Panc1 (cell line): ENCODE results near the gene GUCY1A2. TPM values are rescaled to one million over a fixed set of nuclear protein-coding genes. Genes with fewer than 3 reads are reported as not detected.

Experiments used
- ATAC-seq: fragments of 200-7000 bp; cut with Tn5 transposase; 2 replicates; pipeline ENCODE4 v1.9.1; 2020; ENCODE audit warnings: mild to moderate bottlenecking, moderate library complexity
- BruUV-seq: library from RNA; stranded (reverse); fragments of 400-500 nt; replicated peaks from 2 replicates; lab custom pipeline; 2021; lab: Mats Ljungman, UMichigan
- CTCF ChIA-PET: fragments of 300-600 bp; sonication (Branson Sonifier 250); formaldehyde crosslinking; loops from one replicate; lab custom pipeline; 2022; ENCODE audit warnings: antibody characterized with exemption; lab: Charles Lee
- POLR2A ChIA-PET: fragments of 300-600 bp; sonication (Branson Sonifier 250); formaldehyde crosslinking; loops from one replicate; lab custom pipeline; 2022; ENCODE audit warnings: antibody characterized with exemption; lab: Charles Lee
- DNase-seq: peaks from one replicate; pipeline ENCODE4 v3.0.0-alpha.2; 2010; ENCODE audit warnings: low read depth, low spot score
- H3K27ac ChIP-seq: 2 replicates; pipeline ENCODE4 v1.5.1; 2011; ENCODE audit warnings: mild to moderate bottlenecking, low read length, inconsistent platforms
- H3K27me3 ChIP-seq: fragments of 200-500 bp; sonication (Bioruptor generic); 2 replicates; pipeline ENCODE4 v1.6.0; 2014; ENCODE audit warnings: low read length, inconsistent platforms; ENCODE audit not compliant: control insufficient read depth, insufficient read depth
- H3K36me3 ChIP-seq: fragments of 200-500 bp; sonication (Bioruptor generic); 2 replicates; pipeline ENCODE4 v1.5.1; 2014; ENCODE audit warnings: inconsistent platforms, mild to moderate bottlenecking, low read length, moderate library complexity; ENCODE audit not compliant: control insufficient read depth, insufficient read depth
- H3K4me1 ChIP-seq: 2 replicates; pipeline ENCODE4 v1.5.1; 2011; ENCODE audit warnings: inconsistent platforms, mild to moderate bottlenecking, low read length, moderate library complexity; ENCODE audit not compliant: control insufficient read depth, insufficient read depth
- H3K4me3 ChIP-seq, 2 experiments: 2 replicates each; pipeline ENCODE4 v1.5.1; 2011 to 2012; ENCODE audit warnings: low read depth in 2 of 2, low read length in 2 of 2, mild to moderate bottlenecking in 2 of 2, inconsistent platforms in 1 of 2, moderate library complexity in 1 of 2
- H3K9me3 ChIP-seq: fragments of 200-500 bp; sonication (Bioruptor generic); 2 replicates; pipeline ENCODE4 v1.5.1; 2014; ENCODE audit warnings: low read depth, mild to moderate bottlenecking, inconsistent platforms, low read length, moderate library complexity; ENCODE audit not compliant: control insufficient read depth, insufficient read depth
- POLR2AphosphoS5 ChIP-seq: IDR thresholded peaks from 2 replicates; pipeline ENCODE4 v1.6.1; 2012; ENCODE audit warnings: mild to moderate bottlenecking, low read depth, low read length, moderate library complexity
- SIN3A ChIP-seq: IDR thresholded peaks from 2 replicates; pipeline ENCODE4 v1.6.1; 2012; ENCODE audit warnings: low read depth, mild to moderate bottlenecking, low read length, moderate library complexity, borderline replicate concordance; ENCODE audit not compliant: insufficient read depth
- TCF7L2 ChIP-seq: IDR thresholded peaks from 2 replicates; pipeline ENCODE4 v1.6.1; 2011; ENCODE audit warnings: mild to moderate bottlenecking, low read depth, low read length, inconsistent platforms
- in situ Hi-C: cut with HindIII; loops from 2 replicates; pipeline ENCODE4 v1.10.0; 2016; ENCODE audit warnings: low sequenced_read_pairs, low pct_unique_long_range_greater_than_20kb
- intact Hi-C: fragments of 100-400 bp; cut with micrococcal nuclease; formaldehyde crosslinking; loops from one replicate; pipeline ENCODE4 v1.10.0; 2022; ENCODE audit not compliant: unreplicated experiment
- total RNA-seq: library from RNA; stranded (reverse); gene quantifications from one replicate; pipeline ENCODE4 v1.2.1, GENCODE V29; 2021; ENCODE audit not compliant: unreplicated experiment
- TF ChIP-seq, protein P1 (sequence below): fragments of 450-650 bp; IDR thresholded peaks from 2 replicates; pipeline ENCODE4 v1.5.1; 2017; ENCODE audit warnings: mild to moderate bottlenecking
- TF ChIP-seq, protein P2 (sequence below), 2 experiments: IDR thresholded peaks; 2 replicates each; pipeline ENCODE4 v1.6.1; 2011 to 2012; ENCODE audit warnings: low read depth in 2 of 2, control low read depth in 1 of 2, low read length in 1 of 2, mild to moderate bottlenecking in 1 of 2, moderate library complexity in 1 of 2; ENCODE audit not compliant: insufficient read depth in 1 of 2

The GUCY1A2 gene
- total RNA-seq, 1 experiment from 2014 or later = 1.9 TPM

DNA sequence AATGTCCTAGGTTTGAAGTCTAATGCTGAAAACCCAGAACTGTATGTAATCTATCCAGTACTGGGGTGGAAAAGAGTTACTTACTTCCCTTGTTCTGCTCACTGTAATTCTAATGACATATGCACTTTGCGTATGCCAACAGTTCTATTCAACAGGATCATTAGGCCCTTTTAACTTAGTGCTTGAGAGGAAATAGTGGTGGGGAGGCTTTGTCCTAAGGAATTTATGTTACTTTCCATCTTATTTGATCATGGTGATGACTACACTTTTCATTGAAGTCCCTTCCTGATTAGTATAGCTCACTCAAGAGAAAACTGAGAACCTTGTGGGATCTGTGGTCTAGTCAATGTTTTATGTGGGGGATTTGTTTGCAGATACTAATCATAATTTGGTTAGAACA, 348.2 kb downstream of the GUCY1A2 start:
- no TSS peak for BruUV-seq
- CTCF ChIA-PET = no interaction called here
- 0 out of 2 replicates have a peak, but pooled peaks cover 5% of the 10 kb centered on the region for H3K9me3 ChIP-seq
- H3K27me3 ChIP-seq = no peaks in the 10 kb centered on the region
- TF ChIP-seq, protein P1, sequence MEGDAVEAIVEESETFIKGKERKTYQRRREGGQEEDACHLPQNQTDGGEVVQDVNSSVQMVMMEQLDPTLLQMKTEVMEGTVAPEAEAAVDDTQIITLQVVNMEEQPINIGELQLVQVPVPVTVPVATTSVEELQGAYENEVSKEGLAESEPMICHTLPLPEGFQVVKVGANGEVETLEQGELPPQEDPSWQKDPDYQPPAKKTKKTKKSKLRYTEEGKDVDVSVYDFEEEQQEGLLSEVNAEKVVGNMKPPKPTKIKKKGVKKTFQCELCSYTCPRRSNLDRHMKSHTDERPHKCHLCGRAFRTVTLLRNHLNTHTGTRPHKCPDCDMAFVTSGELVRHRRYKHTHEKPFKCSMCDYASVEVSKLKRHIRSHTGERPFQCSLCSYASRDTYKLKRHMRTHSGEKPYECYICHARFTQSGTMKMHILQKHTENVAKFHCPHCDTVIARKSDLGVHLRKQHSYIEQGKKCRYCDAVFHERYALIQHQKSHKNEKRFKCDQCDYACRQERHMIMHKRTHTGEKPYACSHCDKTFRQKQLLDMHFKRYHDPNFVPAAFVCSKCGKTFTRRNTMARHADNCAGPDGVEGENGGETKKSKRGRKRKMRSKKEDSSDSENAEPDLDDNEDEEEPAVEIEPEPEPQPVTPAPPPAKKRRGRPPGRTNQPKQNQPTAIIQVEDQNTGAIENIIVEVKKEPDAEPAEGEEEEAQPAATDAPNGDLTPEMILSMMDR = no peak
- TF ChIP-seq, protein P2, sequence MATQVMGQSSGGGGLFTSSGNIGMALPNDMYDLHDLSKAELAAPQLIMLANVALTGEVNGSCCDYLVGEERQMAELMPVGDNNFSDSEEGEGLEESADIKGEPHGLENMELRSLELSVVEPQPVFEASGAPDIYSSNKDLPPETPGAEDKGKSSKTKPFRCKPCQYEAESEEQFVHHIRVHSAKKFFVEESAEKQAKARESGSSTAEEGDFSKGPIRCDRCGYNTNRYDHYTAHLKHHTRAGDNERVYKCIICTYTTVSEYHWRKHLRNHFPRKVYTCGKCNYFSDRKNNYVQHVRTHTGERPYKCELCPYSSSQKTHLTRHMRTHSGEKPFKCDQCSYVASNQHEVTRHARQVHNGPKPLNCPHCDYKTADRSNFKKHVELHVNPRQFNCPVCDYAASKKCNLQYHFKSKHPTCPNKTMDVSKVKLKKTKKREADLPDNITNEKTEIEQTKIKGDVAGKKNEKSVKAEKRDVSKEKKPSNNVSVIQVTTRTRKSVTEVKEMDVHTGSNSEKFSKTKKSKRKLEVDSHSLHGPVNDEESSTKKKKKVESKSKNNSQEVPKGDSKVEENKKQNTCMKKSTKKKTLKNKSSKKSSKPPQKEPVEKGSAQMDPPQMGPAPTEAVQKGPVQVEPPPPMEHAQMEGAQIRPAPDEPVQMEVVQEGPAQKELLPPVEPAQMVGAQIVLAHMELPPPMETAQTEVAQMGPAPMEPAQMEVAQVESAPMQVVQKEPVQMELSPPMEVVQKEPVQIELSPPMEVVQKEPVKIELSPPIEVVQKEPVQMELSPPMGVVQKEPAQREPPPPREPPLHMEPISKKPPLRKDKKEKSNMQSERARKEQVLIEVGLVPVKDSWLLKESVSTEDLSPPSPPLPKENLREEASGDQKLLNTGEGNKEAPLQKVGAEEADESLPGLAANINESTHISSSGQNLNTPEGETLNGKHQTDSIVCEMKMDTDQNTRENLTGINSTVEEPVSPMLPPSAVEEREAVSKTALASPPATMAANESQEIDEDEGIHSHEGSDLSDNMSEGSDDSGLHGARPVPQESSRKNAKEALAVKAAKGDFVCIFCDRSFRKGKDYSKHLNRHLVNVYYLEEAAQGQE (IDR thresholded peaks at IDR 0.05; ENCODE audit: insufficient read depth in 1 of 2, low read depth in 2 of 2, low read length in 1 of 2) = no peak
- TF ChIP-seq SIN3A (no peak), POLR2AphosphoS5 (no peak), TCF7L2 (no peak)
- intact Hi-C loops = no loop called here
- in situ Hi-C loops = no loop called here
- no peak overlapping the region for H3K4me3 ChIP-seq
- POLR2A ChIA-PET = no interaction called here
- no peaks in the 10 kb centered on the region for H3K36me3 ChIP-seq
- H3K4me1 ChIP-seq = no peaks in the 10 kb centered on the region
- ATAC-seq = no peak
- no peak for DNase-seq
- H3K27ac ChIP-seq = no peak overlapping the region

DNA sequence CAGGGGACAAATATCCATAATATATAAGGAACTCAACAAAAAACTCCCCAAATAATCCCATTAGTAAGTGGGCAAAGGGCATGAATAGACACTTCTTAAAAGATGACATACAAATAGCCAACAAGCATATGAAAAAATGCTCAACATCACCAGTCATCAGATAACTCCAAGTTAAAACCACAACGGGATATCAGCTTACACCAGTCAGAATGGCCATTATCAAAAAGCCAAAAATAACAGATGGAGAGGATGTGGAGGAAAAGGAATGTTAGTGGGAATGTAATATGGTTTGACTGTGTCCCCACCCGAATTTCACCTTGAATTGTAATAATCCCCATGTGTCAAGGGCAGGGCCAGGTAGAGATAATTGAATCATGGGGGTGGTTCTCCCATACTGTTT, 350.1 kb downstream of the GUCY1A2 start:
- Histone ChIP-seq H3K36me3 (no peaks in the 10 kb centered on the region), H3K27me3 (no peaks in the 10 kb centered on the region), H3K4me3 (no peak overlapping the region), H3K9me3 (0 out of 2 replicates have a peak, but pooled peaks cover 5% of the 10 kb centered on the region), H3K27ac (no peak overlapping the region), H3K4me1 (no peaks in the 10 kb centered on the region)
- POLR2A ChIA-PET = no interaction called here
- CTCF ChIA-PET = no interaction called here
- BruUV-seq = no TSS peak
- TF ChIP-seq TCF7L2 (no peak), POLR2AphosphoS5 (no peak), SIN3A (no peak)
- TF ChIP-seq, protein P1 = no peak
- TF ChIP-seq, protein P2 (IDR thresholded peaks at IDR 0.05; ENCODE audit: insufficient read depth in 1 of 2, low read depth in 2 of 2, low read length in 1 of 2) = no peak
- DNase-seq (no peak), ATAC-seq (no peak)
- intact Hi-C loops = no loop called here
- in situ Hi-C loops = no loop called here
